PFSK-1 (cell line): Measurements from ENCODE around the gene GSC2.

Source experiments
- FOXP2 ChIP-seq: optimal IDR thresholded peaks from 2 replicates; pipeline ENCODE3; 2011; ENCODE audit warnings: borderline replicate concordance, control low read depth, inconsistent platforms; ENCODE audit not compliant: insufficient read depth; ENCODE audit errors: extremely low read length, extremely low read depth
- SIN3A ChIP-seq: IDR thresholded peaks from 2 replicates; pipeline ENCODE4 v1.6.1; 2012; ENCODE audit warnings: mild to moderate bottlenecking, low read length, moderate library complexity, borderline replicate concordance; ENCODE audit not compliant: insufficient read depth

The GSC2 gene

DNA sequence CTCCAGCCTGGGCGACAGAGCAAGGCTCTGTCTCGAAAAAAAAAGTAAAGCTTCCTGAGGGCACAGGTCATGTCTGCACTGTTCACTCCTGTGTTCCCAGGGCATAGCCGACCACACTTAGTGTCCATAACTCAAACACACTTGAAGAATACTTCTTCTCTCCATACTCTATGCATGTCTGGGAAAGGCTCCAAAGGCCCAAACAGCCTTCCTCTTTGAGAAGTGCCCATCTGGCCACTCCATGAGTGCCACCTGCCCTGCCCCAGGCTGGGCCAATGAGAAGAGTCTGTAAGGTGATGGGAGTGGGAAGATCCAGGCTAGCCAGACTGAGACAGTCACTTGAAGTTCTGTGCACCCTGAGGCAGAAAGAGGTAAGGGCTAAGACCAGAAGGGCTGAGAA lies 52.6 kb downstream of the GSC2 start:
- no peak for TF ChIP-seq SIN3A
- no peak for TF ChIP-seq FOXP2
